ENCODE measurements around the gene TTC7B.

Gene TTC7B

GRCh38 chr14:90651271-90651804 is 164.9 kb downstream of the TTC7B start:
- TF ChIP-seq CTCF (IDR thresholded peaks at IDR 0.05; ENCODE audit: borderline replicate concordance, insufficient read depth, low read depth, low read length) = no peak
- H3K4me3 ChIP-seq (ENCODE audit: low read depth, low read length) = no peak overlapping the region

DNA sequence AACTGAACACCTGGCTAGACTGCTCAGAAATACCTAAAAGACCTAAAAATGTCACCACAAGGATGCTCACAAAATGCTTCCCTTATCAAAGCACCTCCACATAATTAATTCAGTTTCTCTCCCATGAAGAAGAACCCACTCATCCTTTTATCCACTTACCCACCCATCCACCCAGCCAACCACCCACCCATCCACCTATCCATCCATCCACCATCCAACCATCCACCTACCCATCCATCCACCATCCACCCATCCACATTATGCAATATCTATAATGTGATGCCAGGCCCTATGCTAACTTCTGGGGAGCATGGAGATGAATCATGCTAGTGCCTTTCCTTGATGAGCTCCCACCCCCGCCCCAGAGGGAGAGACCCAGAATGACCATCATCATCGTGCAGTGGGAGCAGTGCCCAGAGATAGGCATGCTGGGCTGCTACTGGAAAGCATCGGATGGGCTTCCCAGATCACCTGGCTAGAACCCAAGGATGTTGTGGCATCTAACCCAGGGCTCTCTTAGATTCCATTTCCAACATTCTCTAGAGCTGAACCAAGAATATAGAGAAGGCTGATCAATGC is 166.6 kb downstream of the TTC7B start:
- H3K4me3 ChIP-seq (ENCODE audit: low read depth, low read length) = no peak overlapping the region
- TF ChIP-seq CTCF (IDR thresholded peaks at IDR 0.05; ENCODE audit: borderline replicate concordance, insufficient read depth, low read depth, low read length) = no peak

DNA sequence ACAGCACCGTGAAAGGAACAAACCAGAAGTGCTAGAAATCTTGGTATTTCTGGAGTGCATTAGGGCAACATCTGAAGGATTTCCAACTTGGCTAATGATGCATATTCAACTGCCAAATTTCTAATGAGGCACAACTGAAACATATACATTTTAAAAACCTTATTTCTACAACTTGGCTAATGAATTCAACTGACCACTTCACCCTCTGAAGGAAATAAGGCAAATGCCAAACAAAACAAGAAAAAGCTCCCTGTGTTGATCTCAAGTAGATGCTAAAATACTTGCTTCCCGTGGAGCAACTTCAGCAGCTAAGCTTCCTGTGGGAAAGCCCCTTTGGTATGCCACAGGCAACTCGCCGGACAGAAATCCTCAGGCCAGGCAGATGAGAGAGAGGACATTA is 167.1 kb downstream of the TTC7B start:
- TF ChIP-seq CTCF (IDR thresholded peaks at IDR 0.05; ENCODE audit: borderline replicate concordance, insufficient read depth, low read depth, low read length) = no peak
- no peak overlapping the region for H3K4me3 ChIP-seq (ENCODE audit: low read depth, low read length)

DNA sequence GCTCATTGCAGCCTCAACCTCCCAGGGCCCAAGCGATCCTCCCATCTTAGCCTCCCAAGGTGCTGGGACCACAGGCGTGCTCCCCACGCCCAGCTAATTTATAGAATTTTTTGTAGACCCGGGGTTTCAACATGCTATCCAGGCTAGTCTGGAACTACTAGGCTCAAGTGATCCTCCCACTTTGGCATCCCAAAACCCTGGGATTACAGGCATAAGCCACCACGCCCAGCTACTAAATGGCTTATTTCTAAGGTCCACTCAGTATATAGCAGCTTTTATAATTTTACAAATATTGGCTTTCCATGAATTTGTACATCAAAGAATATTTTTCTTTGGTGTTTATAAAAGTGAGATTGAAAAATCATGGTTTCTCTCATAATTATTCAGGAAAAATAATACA is 167.8 kb downstream of the TTC7B start:
- no peak overlapping the region for H3K4me3 ChIP-seq (ENCODE audit: low read depth, low read length)
- TF ChIP-seq CTCF (IDR thresholded peaks at IDR 0.05; ENCODE audit: borderline replicate concordance, insufficient read depth, low read depth, low read length) = no peak

DNA sequence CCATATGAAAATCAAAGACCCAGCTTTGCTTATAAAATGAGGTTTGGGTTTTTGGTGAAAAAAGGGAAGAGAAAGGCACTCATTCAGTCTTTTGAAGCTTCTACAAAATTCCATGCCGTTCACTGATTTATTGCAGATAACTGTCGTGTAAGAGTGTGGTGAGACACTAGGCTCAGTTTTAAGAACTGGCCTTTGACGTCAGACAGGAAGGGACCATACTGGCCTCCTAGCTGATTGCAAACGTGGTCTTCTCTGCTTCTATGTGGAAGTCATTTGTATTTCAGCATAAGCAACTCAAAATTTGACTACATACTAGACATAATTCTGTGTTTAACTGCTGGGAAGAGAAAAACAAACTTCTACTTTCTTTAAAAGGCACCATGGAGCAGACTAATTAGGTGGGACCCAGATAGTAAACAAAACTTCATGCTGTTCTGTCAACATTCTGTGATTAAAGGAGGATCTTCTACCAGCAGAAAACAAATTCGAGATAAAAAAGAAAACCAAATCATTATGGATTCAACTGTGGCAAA is 168.7 kb downstream of the TTC7B start:
- TF ChIP-seq CTCF (IDR thresholded peaks at IDR 0.05; ENCODE audit: borderline replicate concordance, insufficient read depth, low read depth, low read length) = no peak
- no peak overlapping the region for H3K4me3 ChIP-seq (ENCODE audit: low read depth, low read length)

- no peak for TF ChIP-seq CTCF (IDR thresholded peaks at IDR 0.05; ENCODE audit: borderline replicate concordance, insufficient read depth, low read depth, low read length)
- no peak overlapping the region for H3K4me3 ChIP-seq (ENCODE audit: low read depth, low read length)
Observed at GRCh38 chr14:90645842-90646443, 170.3 kb downstream of the TTC7B start.

- H3K4me3 ChIP-seq (ENCODE audit: low read depth, low read length) = no peak overlapping the region
- TF ChIP-seq CTCF (IDR thresholded peaks at IDR 0.05; ENCODE audit: borderline replicate concordance, insufficient read depth, low read depth, low read length) = no peak
Observed at GRCh38 chr14:90644882-90645281, 171.3 kb downstream of the TTC7B start.
